SJCRH30 (cell line): Measurements from ENCODE around the gene SBDS. TPM values are rescaled to one million over a fixed set of nuclear protein-coding genes. Genes with fewer than 3 reads are reported as not detected.
"Not testable (repeated sequence)": the region's sequence is repeated elsewhere in the genome, so short reads cannot be mapped to it uniquely, and the experiment has no call there.

Experiments
- DNase-seq, 2 experiments: peaks; one replicate each; pipeline ENCODE4 v3.0.0-alpha.2; 2015 to 2020
- H3K27ac ChIP-seq: fragments of 250-450 bp; sonication (Bioruptor Pico); 2 replicates; pipeline ENCODE4 v1.5.1; 2020; ENCODE audit warnings: mild to moderate bottlenecking, moderate library complexity
- H3K27me3 ChIP-seq: fragments of 250-450 bp; sonication (Bioruptor Pico); 2 replicates; pipeline ENCODE4 v1.5.1; 2020; ENCODE audit warnings: mild to moderate bottlenecking, moderate library complexity
- H3K36me3 ChIP-seq: fragments of 250-450 bp; sonication (Bioruptor Pico); 2 replicates; pipeline ENCODE4 v1.5.1; 2020; ENCODE audit warnings: mild to moderate bottlenecking, moderate library complexity
- H3K4me1 ChIP-seq: fragments of 250-450 bp; sonication (Bioruptor Pico); 2 replicates; pipeline ENCODE4 v1.5.1; 2020; ENCODE audit warnings: mild to moderate bottlenecking, moderate library complexity
- H3K4me3 ChIP-seq: fragments of 250-450 bp; sonication (Bioruptor Pico); 2 replicates; pipeline ENCODE4 v1.5.1; 2020; ENCODE audit warnings: mild to moderate bottlenecking, moderate library complexity
- H3K9me3 ChIP-seq: fragments of 250-450 bp; sonication (Bioruptor Pico); replicated peaks from 2 replicates; pipeline ENCODE4 v1.5.1; 2020; ENCODE audit warnings: mild to moderate bottlenecking, moderate library complexity
- total RNA-seq: library from RNA; depleted of rRNA; stranded (reverse); fragments of >200 nt; shearing (Covaris generic); gene quantifications from 2 replicates; pipeline ENCODE4 v1.2.3, GENCODE V29; 2014

SBDS gene
- total RNA-seq, 1 experiment from 2014 or later: 97.9 TPM

DNA sequence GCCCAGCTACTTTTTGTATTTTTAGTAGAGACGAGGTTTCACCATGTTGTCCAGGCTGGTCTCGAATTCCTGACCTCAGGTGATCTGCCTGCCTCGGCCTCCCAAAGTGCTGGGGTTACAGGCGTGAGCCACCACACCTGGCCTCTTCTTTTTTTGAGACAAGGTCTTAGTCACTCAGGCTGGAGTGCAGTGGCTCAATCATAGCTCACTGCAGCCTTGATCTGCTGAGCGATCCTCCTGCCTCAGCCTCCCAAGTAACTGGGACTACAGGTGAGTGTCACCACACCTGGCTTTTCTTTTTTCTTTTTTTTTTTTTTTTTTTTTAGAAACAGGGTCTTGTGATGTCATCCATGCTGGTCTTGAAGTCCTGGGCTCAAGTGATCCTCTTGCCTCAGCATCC is 26.4 kb downstream of the SBDS start:
- not testable (repeated sequence) for H3K27ac ChIP-seq, H3K9me3 ChIP-seq, H3K4me3 ChIP-seq, H3K36me3 ChIP-seq, H3K27me3 ChIP-seq, H3K4me1 ChIP-seq, DNase-seq

DNA sequence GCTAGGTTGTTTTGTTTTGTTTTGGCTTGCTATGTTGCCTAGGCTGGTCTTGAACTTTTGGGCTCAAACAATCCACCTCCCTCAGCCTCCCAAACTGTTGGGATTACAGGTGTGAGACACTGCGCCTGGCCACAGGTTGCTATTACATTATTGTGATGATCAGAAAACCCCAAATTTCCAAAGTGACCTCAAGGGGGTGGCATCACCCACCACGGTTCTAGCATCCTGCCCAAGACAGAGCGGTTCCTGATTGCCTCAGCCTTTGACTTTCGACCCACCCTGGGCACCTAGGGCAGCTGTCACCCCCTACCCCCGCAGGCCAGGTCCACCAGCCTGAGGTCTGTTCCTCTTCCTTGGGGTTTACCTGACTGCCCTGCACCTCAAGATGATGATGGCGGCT is 28.4 kb downstream of the SBDS start:
- Histone ChIP-seq H3K4me1 (no peaks in the 10 kb centered on the region), H3K27me3 (no peaks in the 10 kb centered on the region), H3K9me3 (no peaks in the 10 kb centered on the region), H3K4me3 (no peak overlapping the region), H3K27ac (no peak overlapping the region), H3K36me3 (no peaks in the 10 kb centered on the region)
- no peak for DNase-seq

DNA sequence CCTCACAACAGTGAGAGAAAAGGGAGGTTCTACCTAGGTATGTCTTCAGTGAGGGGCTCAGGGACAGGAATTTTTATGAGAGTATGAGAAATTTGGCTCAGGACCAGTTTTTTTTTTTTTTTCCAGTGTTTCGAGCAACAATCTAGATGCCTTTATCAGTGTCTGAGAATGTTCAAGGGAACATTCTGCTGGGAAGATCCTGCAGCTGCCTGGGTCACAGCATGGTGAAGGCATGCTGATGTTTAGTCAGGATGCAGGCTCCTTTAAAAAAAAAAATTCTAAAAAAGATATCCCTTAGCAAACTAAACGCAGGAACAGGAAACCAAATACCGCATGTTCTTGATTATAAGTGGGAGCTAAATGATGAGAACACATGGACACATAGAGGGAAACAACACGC is 31.0 kb downstream of the SBDS start:
- Histone ChIP-seq H3K4me3 (no peak overlapping the region), H3K36me3 (0 out of 2 replicates have a peak, but pooled peaks cover 5% of the 10 kb centered on the region), H3K4me1 (no peaks in the 10 kb centered on the region), H3K27ac (no peak overlapping the region), H3K9me3 (no peaks in the 10 kb centered on the region), H3K27me3 (no peaks in the 10 kb centered on the region)
- peak in 1 of 2 experiments; percentile 4 for DNase-seq

DNA sequence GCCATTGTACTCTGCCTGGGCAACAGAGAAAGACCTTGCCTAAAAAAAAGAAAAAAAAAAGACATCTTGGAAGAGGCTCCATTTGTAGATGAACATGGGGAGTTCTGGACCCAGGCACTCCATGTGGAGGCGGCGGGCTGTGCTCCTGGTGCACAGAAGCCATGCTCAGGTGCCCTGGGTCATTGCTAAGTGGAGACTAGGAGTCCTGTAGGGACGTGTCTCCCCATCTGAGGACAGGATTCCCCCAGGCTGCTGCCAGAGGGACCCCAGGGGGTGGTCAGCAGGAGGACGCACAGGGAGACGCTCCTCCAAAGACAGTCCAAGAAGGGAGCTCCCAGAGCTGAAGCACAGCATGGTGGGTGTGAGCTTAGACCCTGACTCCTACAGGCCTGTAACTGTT is 34.3 kb downstream of the SBDS start:
- H3K36me3 ChIP-seq: peaks cover 22% of the 10 kb centered on the region
- H3K27ac ChIP-seq: no peak overlapping the region
- no peak for DNase-seq
- no peak overlapping the region for H3K4me3 ChIP-seq
- no peaks in the 10 kb centered on the region for H3K4me1 ChIP-seq
- no peaks in the 10 kb centered on the region for H3K27me3 ChIP-seq
- H3K9me3 ChIP-seq: no peaks in the 10 kb centered on the region

DNA sequence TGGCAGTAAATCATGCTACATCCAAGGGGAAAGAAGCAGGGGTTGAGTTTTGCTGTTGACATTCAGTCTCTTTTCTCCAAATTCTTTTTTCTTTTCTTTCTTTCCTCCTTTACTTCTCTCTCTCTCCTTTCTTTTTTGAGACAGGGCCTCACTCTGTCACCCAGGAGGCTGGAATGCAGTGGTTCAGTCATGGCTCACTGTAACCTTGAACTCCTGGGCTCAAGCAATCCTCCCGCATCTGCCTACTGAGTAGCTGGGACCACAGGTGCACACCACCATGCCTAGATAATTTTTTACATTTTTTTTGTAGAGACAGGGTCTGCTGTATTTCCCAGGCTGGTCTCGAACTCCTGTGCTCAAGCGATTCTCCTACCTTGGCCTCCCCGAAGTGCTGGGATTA is 35.2 kb downstream of the SBDS start:
- no peaks in the 10 kb centered on the region for H3K27me3 ChIP-seq
- H3K27ac ChIP-seq: no peak overlapping the region
- no peak overlapping the region for H3K4me3 ChIP-seq
- peaks cover 29% of the 10 kb centered on the region for H3K36me3 ChIP-seq
- no peak for DNase-seq
- H3K4me1 ChIP-seq: no peaks in the 10 kb centered on the region
- no peaks in the 10 kb centered on the region for H3K9me3 ChIP-seq

DNA sequence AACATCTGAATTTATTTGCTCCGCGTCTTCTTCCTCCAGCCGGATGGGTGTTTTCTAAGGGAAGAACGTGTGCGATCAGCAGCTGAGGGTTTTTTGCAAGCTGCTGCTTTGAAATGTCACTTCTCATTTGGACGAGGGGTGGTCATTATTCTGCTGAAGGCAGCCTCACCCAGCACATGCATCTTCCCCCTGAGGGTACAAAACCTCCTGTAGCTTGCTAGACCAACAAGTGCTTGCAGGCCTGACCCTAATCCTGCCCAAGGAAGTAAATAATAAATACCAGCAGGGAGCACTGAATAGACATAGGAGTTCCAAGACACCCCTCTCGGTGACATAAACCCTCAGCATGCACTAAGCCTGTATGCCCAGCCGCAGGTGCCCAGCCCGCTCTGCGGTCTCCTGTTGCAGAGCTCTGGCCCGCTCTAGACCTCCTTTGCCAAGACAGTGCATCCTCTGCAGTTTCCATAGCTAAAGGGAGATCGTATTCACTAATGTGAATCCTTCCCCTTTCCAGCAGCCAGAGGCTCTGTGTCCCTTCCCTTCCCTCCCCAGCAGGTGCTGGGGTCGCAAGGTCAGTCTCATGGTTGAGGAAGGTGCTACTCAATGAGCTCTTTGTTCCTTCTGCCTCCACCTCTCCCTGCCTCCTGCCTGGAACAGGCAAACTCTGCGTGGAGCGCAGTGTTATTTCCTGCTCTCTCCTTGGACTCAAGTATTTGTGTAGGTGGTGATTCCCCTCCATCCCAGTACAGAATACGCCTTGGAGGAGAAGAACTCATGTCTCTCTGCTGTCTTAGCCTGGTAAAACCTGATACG is 36.6 kb downstream of the SBDS start:
- DNase-seq: peak in 1 of 2 experiments; percentile 44
- no peaks in the 10 kb centered on the region for H3K27me3 ChIP-seq
- peaks cover 36% of the 10 kb centered on the region for H3K36me3 ChIP-seq

DNA sequence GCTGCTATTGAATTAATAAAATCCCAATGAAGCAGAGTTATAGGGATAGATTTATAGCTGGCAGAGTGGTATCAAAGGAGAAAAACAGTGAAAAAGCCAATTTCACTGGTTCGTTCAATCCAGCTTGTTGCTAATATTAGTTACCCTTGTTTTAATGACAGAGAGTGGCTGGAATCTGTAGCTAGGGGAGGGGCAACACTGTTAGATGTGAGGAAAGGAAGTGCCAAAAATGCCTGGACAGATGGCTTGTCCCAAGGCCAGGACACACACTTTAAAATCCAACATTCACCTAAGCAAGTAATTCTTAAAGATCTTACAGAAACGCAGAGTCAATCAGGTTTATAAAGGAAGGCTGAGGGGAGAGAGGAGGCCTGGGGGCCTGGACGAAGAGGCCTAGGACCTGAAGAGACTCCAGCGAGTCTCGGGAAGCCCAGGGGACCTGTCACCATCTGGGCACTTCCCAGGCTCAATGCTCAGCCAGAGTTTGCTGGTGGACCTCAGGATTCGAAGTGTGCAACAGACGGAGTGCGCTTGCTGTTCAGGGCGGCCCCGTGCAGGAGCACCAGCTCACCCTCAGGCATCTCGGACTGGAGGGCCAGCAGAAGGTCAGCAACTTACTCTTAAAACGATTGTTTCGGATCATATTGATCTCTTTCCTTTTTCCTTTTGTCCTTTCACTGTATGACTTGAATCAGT is 37.6 kb downstream of the SBDS start:
- H3K9me3 ChIP-seq: no peaks in the 10 kb centered on the region
- H3K4me1 ChIP-seq: no peaks in the 10 kb centered on the region
- no peaks in the 10 kb centered on the region for H3K27me3 ChIP-seq
- H3K36me3 ChIP-seq: peaks cover 41% of the 10 kb centered on the region
- H3K27ac ChIP-seq: no peak overlapping the region
- no peak for DNase-seq
- H3K4me3 ChIP-seq: no peak overlapping the region

More for the DNA sequence above, 36.6 kb downstream of the SBDS start:
- Histone ChIP-seq H3K9me3 (no peaks in the 10 kb centered on the region), H3K4me3 (no peak overlapping the region), H3K27ac (no peak overlapping the region), H3K4me1 (no peaks in the 10 kb centered on the region)

DNA sequence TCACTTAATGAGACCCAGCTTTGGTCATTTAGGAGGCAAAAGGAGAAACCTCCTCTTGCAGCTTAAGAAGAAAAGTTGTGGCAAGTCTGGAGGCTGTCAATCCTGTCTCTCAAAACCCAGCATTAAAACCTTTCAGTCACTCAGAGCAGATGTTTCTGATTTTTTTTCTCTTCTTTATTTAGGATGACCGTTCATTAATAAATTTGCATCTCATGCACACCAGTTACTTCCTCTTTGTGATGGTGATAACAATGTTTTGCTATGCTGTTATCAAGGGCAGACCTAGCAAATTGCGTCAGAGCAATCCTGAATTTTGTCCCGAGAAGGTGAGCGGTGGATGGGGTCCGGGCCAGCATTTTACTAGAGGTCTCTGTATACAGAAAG is 42.4 kb downstream of the SBDS start:
- Histone ChIP-seq H3K4me1 (no peaks in the 10 kb centered on the region), H3K36me3 (peaks cover 75% of the 10 kb centered on the region), H3K9me3 (no peaks in the 10 kb centered on the region), H3K27ac (no peak overlapping the region), H3K27me3 (no peaks in the 10 kb centered on the region), H3K4me3 (no peak overlapping the region)
- no peak for DNase-seq

DNA sequence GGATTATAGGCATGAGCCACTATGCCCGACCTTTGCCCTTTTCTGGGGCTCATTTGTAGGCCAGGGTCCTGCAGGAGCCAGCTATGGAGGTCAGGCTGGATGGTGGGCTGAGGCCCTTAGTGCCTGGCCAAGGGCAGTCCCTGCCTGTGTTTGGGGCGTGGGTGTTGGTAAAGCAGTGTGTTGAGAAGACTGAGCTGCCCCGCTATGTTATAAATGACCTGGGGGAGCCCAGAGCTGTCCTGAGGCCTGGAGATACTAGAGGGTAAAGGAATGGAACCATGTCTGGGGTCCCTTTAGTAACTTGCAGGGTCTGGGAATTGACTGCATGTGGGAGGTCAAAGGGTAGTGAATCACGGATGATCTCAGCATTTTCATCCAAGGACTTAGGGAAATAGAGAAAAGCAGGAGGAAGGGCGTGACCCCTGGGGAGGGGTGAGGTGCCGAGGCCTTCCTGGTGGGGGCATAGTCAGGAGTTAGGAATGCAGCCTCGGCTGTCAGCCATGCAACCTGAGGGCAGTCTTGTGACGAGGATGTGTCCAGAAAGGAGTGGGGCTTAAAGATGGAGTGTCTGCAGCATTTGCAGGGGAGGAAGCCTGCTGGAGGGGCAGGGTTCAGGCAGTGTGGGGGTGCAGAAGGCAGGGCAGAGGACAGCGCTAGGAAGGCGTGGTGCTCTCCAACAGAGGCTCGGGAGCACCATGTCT is 42.9 kb downstream of the SBDS start:
- Histone ChIP-seq H3K4me3 (no peak overlapping the region), H3K9me3 (no peaks in the 10 kb centered on the region), H3K27ac (no peak overlapping the region), H3K27me3 (no peaks in the 10 kb centered on the region), H3K4me1 (no peaks in the 10 kb centered on the region), H3K36me3 (peaks cover 76% of the 10 kb centered on the region)
- no peak for DNase-seq

DNA sequence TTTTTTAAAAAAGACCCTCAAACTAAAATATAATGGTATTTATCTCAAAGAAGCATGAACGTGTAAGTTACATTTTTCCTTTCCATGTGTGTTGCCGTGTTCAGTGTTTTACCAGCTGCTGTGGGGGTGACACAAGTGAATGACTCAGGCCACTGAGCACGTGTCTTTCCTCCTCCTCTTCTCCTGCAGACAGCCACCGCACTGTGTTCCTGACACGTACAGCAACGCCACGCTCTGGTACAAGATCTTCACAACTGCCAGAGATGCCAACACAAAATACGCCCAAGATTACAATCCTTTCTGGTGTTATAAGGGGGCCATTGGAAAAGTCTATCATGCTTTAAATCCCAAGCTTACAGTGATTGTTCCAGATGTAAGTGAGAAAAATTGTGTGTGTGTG is 44.6 kb downstream of the SBDS start:
- no peaks in the 10 kb centered on the region for H3K4me1 ChIP-seq
- DNase-seq: no peak
- H3K27me3 ChIP-seq: no peaks in the 10 kb centered on the region
- peaks cover 71% of the 10 kb centered on the region for H3K36me3 ChIP-seq
- H3K9me3 ChIP-seq: no peaks in the 10 kb centered on the region
- H3K27ac ChIP-seq: no peak overlapping the region
- no peak overlapping the region for H3K4me3 ChIP-seq

DNA sequence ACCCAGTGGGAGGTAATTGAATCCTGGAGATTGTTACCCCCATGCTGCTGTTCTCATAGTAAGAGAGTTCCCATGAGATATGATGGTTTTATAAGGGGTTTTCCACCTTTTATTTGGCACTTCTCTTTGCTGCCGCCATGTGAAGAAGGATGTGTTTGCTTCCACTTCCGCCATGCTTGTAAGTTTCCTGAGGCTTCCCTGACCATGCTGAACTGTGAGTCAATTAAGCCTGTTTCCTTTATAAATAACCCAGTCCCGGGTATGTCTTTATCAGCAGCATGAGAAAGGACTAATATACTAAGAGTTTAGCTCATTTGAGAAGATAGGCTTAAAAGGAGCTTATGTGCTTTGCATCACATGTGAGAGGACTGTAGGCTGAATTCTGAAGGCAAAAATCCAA is 45.1 kb downstream of the SBDS start:
- Histone ChIP-seq H3K4me1 (no peaks in the 10 kb centered on the region), H3K4me3 (no peak overlapping the region), H3K9me3 (no peaks in the 10 kb centered on the region), H3K36me3 (peaks cover 71% of the 10 kb centered on the region), H3K27me3 (no peaks in the 10 kb centered on the region), H3K27ac (no peak overlapping the region)
- DNase-seq: no peak

DNA sequence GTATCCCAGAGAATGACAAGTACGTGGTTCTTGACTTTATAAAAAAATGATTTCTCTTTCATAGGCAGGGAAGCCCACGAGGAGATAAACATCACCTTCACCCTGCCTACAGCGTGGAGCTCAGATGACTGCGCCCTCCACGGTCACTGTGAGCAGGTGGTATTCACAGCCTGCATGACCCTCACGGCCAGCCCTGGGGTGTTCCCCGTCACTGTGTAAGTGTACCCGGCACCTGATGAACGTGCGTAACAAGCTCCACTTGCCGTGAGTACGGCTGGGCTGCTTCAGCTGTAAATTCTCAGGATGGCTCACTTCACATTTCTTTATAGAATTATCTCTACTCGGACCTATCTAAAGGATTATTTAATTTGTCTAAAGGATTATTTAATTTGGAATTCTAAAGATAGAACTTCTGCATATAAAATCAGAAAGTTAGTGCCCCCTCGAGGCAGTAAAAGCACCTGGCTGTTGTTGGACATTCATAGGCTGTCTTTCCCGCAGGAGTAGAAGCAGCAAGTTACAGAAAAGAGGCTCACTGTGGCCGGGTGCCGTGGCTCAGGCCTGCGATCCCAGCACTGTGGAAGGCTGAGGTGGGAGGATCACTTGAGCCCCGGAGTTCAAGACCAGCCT is 46.8 kb downstream of the SBDS start:
- H3K36me3 ChIP-seq: peaks cover 75% of the 10 kb centered on the region
- no peak overlapping the region for H3K27ac ChIP-seq
- H3K9me3 ChIP-seq: no peaks in the 10 kb centered on the region
- no peaks in the 10 kb centered on the region for H3K27me3 ChIP-seq
- no peak overlapping the region for H3K4me3 ChIP-seq
- DNase-seq: no peak
- no peaks in the 10 kb centered on the region for H3K4me1 ChIP-seq

DNA sequence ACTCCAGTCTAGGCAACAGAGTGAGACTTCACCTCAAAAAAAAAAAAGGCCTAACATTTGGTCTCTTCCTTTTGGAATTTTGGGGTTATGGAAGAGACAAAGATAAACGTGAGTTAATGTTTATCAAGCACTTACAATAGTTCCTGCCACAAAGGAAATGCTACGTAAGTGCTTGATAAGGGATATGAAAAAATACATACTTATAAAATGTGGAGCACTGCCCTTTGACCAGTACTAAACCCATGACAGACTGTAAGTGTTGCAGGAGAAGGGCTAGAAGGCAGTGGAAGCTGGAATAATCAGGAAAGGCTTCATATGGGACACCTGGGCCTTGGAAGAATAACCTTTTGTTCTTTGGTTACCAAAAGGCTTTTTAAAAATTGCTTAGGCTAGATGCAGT is 48.8 kb downstream of the SBDS start:
- H3K4me3 ChIP-seq: no peak overlapping the region
- H3K9me3 ChIP-seq: no peaks in the 10 kb centered on the region
- DNase-seq: no peak
- H3K27me3 ChIP-seq: no peaks in the 10 kb centered on the region
- H3K36me3 ChIP-seq: peaks cover 80% of the 10 kb centered on the region
- no peak overlapping the region for H3K27ac ChIP-seq
- no peaks in the 10 kb centered on the region for H3K4me1 ChIP-seq

DNA sequence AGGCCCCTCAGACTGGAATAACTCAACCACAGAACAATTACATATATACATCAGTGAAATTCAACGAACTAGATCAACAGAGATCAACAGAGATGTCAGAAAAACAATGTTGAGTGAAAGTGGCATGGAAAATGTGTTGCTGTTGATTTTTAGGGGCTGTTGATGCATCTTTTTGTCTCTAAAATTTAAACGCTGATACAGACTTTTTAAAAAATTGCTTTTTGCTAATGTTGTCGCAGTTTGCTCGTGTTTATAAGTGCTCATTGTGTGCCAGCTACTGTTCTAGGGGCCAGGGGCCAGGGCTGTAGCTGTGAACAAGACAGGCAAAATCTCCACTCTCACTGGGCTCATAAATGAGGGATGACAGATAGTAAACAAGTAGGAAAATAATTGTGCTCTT is 56.1 kb downstream of the SBDS start:
- no peak for DNase-seq
- Histone ChIP-seq H3K27me3 (no peaks in the 10 kb centered on the region), H3K4me3 (no peak overlapping the region), H3K9me3 (no peaks in the 10 kb centered on the region; the same call in 1 of the 2 replicates), H3K36me3 (peaks cover 41% of the 10 kb centered on the region), H3K27ac (no peak overlapping the region), H3K4me1 (no peaks in the 10 kb centered on the region)

DNA sequence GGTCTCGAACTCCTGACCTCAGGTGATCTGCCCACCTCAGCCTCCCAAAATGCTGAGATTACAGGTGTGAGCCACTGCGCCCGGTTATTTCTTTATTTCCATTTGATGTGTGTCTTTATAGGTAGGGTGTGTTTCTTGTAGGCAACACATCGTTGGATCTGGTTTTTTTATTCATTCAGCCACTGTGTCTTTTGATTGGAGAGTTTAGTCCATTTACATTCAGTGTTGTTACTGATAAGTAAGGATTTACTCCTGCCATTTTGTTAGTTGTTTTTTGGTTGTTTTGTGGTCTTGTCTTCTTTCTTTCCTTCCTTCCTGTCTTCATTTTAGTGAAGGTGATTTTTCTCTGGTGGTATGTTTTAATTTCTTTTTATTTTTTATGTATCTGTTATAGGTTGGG is 57.4 kb downstream of the SBDS start:
- H3K9me3 ChIP-seq: no peaks in the 10 kb centered on the region; the same call in 1 of the 2 replicates
- H3K4me3 ChIP-seq: no peak overlapping the region
- DNase-seq: no peak
- no peak overlapping the region for H3K27ac ChIP-seq
- no peaks in the 10 kb centered on the region for H3K27me3 ChIP-seq
- no peaks in the 10 kb centered on the region for H3K4me1 ChIP-seq
- peaks cover 32% of the 10 kb centered on the region for H3K36me3 ChIP-seq
